HEK293 (cell line): ENCODE results near the gene FOXC1.

Experiments used
- HOXA7 ChIP-seq: sonication (generic); formaldehyde crosslinking; IDR thresholded peaks from 2 replicates; pipeline ENCODE4 v1.8.1; 2022; ENCODE audit warnings: missing genetic modification reagents, borderline replicate concordance
- HOXD13 ChIP-seq: sonication (generic); formaldehyde crosslinking; IDR thresholded peaks from 2 replicates; pipeline ENCODE4 v1.8.0; 2022; ENCODE audit warnings: missing genetic modification reagents, borderline replicate concordance
- REPIN1 ChIP-seq: fragments of 450-650 bp; formaldehyde crosslinking; IDR thresholded peaks from 2 replicates; pipeline ENCODE4 v1.5.1; 2017; ENCODE audit warnings: missing biosample characterization, missing genetic modification characterization, low read depth
- SETDB1 ChIP-seq: IDR thresholded peaks from one replicate; pipeline ENCODE4 v1.6.1; 2017; ENCODE audit warnings: mild to moderate bottlenecking, low read length, moderate library complexity, mixed read lengths; ENCODE audit not compliant: insufficient read length
- SP2 ChIP-seq: fragments of 450-650 bp; formaldehyde crosslinking; IDR thresholded peaks from 2 replicates; pipeline ENCODE4 v1.5.1; 2016; ENCODE audit warnings: missing biosample characterization, missing genetic modification characterization
- TRIM28 ChIP-seq: IDR thresholded peaks from 2 replicates; pipeline ENCODE4 v1.6.1; 2011; ENCODE audit warnings: low read length, control low read depth, borderline replicate concordance
- ZBTB49 ChIP-seq: fragments of 450-650 bp; formaldehyde crosslinking; IDR thresholded peaks from 2 replicates; pipeline ENCODE4 v1.5.1; 2016; ENCODE audit warnings: missing biosample characterization, missing genetic modification characterization, low read depth
- ZBTB8A ChIP-seq: fragments of 450-650 bp; formaldehyde crosslinking; IDR thresholded peaks from 2 replicates; pipeline ENCODE4 v1.5.1; 2016; ENCODE audit warnings: missing biosample characterization, missing genetic modification characterization
- ZIC2 ChIP-seq: fragments of 450-650 bp; formaldehyde crosslinking; IDR thresholded peaks from 2 replicates; pipeline ENCODE4 v1.5.1; 2016; ENCODE audit warnings: missing biosample characterization, missing genetic modification characterization
- ZNF121 ChIP-seq: fragments of 450-650 bp; formaldehyde crosslinking; IDR thresholded peaks from 2 replicates; pipeline ENCODE4 v1.5.1; 2016; ENCODE audit warnings: missing biosample characterization, missing genetic modification characterization
- ZNF157 ChIP-seq: fragments of 450-650 bp; formaldehyde crosslinking; IDR thresholded peaks from 2 replicates; pipeline ENCODE4 v1.5.1; 2016; ENCODE audit warnings: missing biosample characterization, missing genetic modification characterization
- ZNF202 ChIP-seq: fragments of 450-650 bp; formaldehyde crosslinking; IDR thresholded peaks from 2 replicates; pipeline ENCODE4 v1.5.1; 2016; ENCODE audit warnings: missing biosample characterization, missing genetic modification characterization, borderline replicate concordance
- ZNF214 ChIP-seq: fragments of 450-650 bp; formaldehyde crosslinking; IDR thresholded peaks from 2 replicates; pipeline ENCODE4 v1.5.1; 2017; ENCODE audit warnings: missing biosample characterization, mild to moderate bottlenecking, missing genetic modification characterization, borderline replicate concordance
- ZNF239 ChIP-seq: fragments of 450-650 bp; formaldehyde crosslinking; IDR thresholded peaks from 2 replicates; pipeline ENCODE4 v1.5.1; 2016; ENCODE audit warnings: missing biosample characterization, missing genetic modification characterization
- ZNF394 ChIP-seq: fragments of 450-650 bp; formaldehyde crosslinking; IDR thresholded peaks from 2 replicates; pipeline ENCODE4 v1.5.1; 2016; ENCODE audit warnings: missing biosample characterization, missing genetic modification characterization, mild to moderate bottlenecking, moderate library complexity, borderline replicate concordance
- ZNF488 ChIP-seq: fragments of 450-650 bp; formaldehyde crosslinking; IDR thresholded peaks from 2 replicates; pipeline ENCODE4 v1.5.1; 2016; ENCODE audit warnings: missing biosample characterization, missing genetic modification characterization
- ZNF514 ChIP-seq: fragments of 450-650 bp; formaldehyde crosslinking; IDR thresholded peaks from 2 replicates; pipeline ENCODE4 v1.5.1; 2016; ENCODE audit warnings: missing biosample characterization, missing genetic modification characterization
- ZNF518A ChIP-seq: fragments of 450-650 bp; formaldehyde crosslinking; conservative IDR thresholded peaks from 2 replicates; pipeline ENCODE4 v1.5.1; 2016; ENCODE audit warnings: low read depth, missing biosample characterization, missing genetic modification characterization
- ZNF521 ChIP-seq: fragments of 450-650 bp; formaldehyde crosslinking; IDR thresholded peaks from 2 replicates; pipeline ENCODE4 v1.5.1; 2017; ENCODE audit warnings: missing biosample characterization, mild to moderate bottlenecking, missing genetic modification characterization
- ZNF555 ChIP-seq: fragments of 450-650 bp; formaldehyde crosslinking; conservative IDR thresholded peaks from 2 replicates; pipeline ENCODE4 v1.5.1; 2017; ENCODE audit warnings: missing biosample characterization, mild to moderate bottlenecking, missing genetic modification characterization, inconsistent platforms
- ZNF571 ChIP-seq: fragments of 450-650 bp; formaldehyde crosslinking; IDR thresholded peaks from 2 replicates; pipeline ENCODE4 v1.5.0; 2017; ENCODE audit warnings: missing biosample characterization, missing genetic modification characterization
- ZNF580 ChIP-seq: fragments of 450-650 bp; formaldehyde crosslinking; IDR thresholded peaks from 2 replicates; pipeline ENCODE4 v1.5.1; 2016; ENCODE audit warnings: missing biosample characterization, missing genetic modification characterization
- ZSCAN18 ChIP-seq: fragments of 450-650 bp; formaldehyde crosslinking; IDR thresholded peaks from 2 replicates; pipeline ENCODE4 v1.5.1; 2016; ENCODE audit warnings: missing biosample characterization, missing genetic modification characterization

Gene FOXC1

GRCh38 chr6:1607516-1608221 lies 2.0 kb upstream of the FOXC1 start (continued):
- TF ChIP-seq ZSCAN18 (tag by site-specific recombination) (no peak), ZNF121 (tag by site-specific recombination) (no peak), REPIN1 (no peak), HOXD13 (CRISPR knock-in tag) (no peak), ZNF555 (no peak), ZNF488 (tag by site-specific recombination) (no peak), SP2 (tag by site-specific recombination) (peak; percentile 25; the same call in 1 of the 2 replicates), ZBTB8A (tag by site-specific recombination) (peak; percentile 68), ZNF518A (tag by site-specific recombination) (no peak), SETDB1 (no peak), ZNF214 (tag by site-specific recombination) (no peak), ZNF239 (no peak), TRIM28 (peak; percentile 62; the same call in 1 of the 2 replicates), ZNF580 (tag by site-specific recombination) (no peak), ZNF394 (no peak), ZNF521 (no peak), HOXA7 (CRISPR knock-in tag) (no peak), ZNF157 (tag by site-specific recombination) (no peak), ZNF202 (tag by site-specific recombination) (peak; percentile 68; the same call in 1 of the 2 replicates), ZIC2 (peak; percentile 87), ZNF571 (no peak), ZBTB49 (tag by site-specific recombination) (no peak), ZNF514 (tag by site-specific recombination) (no peak)
